Iris pigment epithelial cell (primary cell): ENCODE results near the gene AEN.
"Not testable (repeated sequence)": the region's sequence is repeated elsewhere in the genome, so short reads cannot be mapped to it uniquely, and the experiment has no call there.

Source experiments
- DNase-seq: peaks from one replicate; pipeline ENCODE4 v3.0.0-alpha.2; 2011; ENCODE audit warnings: low read depth

Gene AEN

GRCh38 chr15:88630798-88631463 lies 9.8 kb downstream of the AEN start:
- no peak for DNase-seq

GRCh38 chr15:88631464-88632028 lies 10.4 kb downstream of the AEN start:
- no peak for DNase-seq

- DNase-seq, result not testable (repeated sequence)
These were observed 11.7 kb downstream of the AEN start for GRCh38 chr15:88632797-88633196.

- no peak for DNase-seq
These were observed 13.3 kb downstream of the AEN start for GRCh38 chr15:88634449-88634848.

- DNase-seq, result peak; percentile 76
These were observed 14.2 kb downstream of the AEN start for GRCh38 chr15:88635318-88635717.

GRCh38 chr15:88636050-88636449 lies 14.9 kb downstream of the AEN start:
- peak; percentile 21 for DNase-seq

- DNase-seq, result peak; percentile 45
These were observed 15.5 kb downstream of the AEN start for GRCh38 chr15:88636654-88637053.

GRCh38 chr15:88637436-88637835 lies 16.3 kb downstream of the AEN start:
- DNase-seq, result no peak

GRCh38 chr15:88637841-88638625 lies 16.9 kb downstream of the AEN start:
- DNase-seq, result no peak

GRCh38 chr15:88638626-88639372 lies 17.7 kb downstream of the AEN start, which contains the start of gene ISG20:
Gene ISG20, plus strand, starts transcription at chr15:88639016. Its CDS starts 351 bp downstream, at chr15:88639367.
- peak; percentile 99 for DNase-seq

GRCh38 chr15:88641959-88642452 lies 20.9 kb downstream of the AEN start:
- DNase-seq, result no peak

GRCh38 chr15:88642514-88642913 lies 21.4 kb downstream of the AEN start:
- not testable (repeated sequence) for DNase-seq

- DNase-seq, result no peak
These were observed 23.6 kb downstream of the AEN start for GRCh38 chr15:88644741-88645140.

GRCh38 chr15:88645171-88646087 lies 24.3 kb downstream of the AEN start:
- no peak for DNase-seq

GRCh38 chr15:88646088-88646405 lies 24.9 kb downstream of the AEN start:
- DNase-seq, result no peak

- DNase-seq, result no peak
These were observed 25.8 kb downstream of the AEN start for GRCh38 chr15:88646951-88647350.

GRCh38 chr15:88647351-88648105 lies 26.4 kb downstream of the AEN start:
- no peak for DNase-seq

GRCh38 chr15:88648357-88649214 lies 27.4 kb downstream of the AEN start:
- DNase-seq, result no peak

- DNase-seq, result peak; percentile 37
These were observed 28.2 kb downstream of the AEN start for GRCh38 chr15:88649286-88649733.
